GM18858 (cell line): ENCODE results near the gene SEC16A.

Source experiments
- ATAC-seq: cut with Tn5 transposase; IDR thresholded peaks from one replicate; pipeline ENCODE4 v1.9.1; 2021; ENCODE audit not compliant: unreplicated experiment

SEC16A gene

GRCh38 chr9:136466155-136466541, 16.7 kb downstream of the SEC16A start:
- ATAC-seq: no peak

GRCh38 chr9:136465500-136466154, 17.2 kb downstream of the SEC16A start:
- ATAC-seq: no peak

DNA sequence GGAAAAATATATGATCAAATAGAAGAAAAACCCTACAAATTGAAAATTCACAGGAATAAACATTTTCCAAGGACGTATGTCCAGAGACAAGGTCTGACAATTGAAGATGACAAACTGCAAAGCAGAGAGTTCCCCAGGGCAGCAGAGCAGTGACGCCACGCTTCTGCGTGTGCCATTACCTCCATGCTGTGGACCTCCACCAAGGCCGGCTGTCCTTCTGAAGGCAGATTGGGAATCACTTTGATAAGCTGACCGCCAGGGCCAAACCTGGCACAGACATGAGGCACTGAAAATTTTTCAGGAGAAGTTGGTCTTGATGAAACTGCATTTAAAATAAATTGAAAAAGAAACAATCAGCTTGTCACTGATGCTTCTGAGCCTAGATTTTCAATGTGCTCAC, 18.6 kb downstream of the SEC16A start:
- ATAC-seq: no peak

DNA sequence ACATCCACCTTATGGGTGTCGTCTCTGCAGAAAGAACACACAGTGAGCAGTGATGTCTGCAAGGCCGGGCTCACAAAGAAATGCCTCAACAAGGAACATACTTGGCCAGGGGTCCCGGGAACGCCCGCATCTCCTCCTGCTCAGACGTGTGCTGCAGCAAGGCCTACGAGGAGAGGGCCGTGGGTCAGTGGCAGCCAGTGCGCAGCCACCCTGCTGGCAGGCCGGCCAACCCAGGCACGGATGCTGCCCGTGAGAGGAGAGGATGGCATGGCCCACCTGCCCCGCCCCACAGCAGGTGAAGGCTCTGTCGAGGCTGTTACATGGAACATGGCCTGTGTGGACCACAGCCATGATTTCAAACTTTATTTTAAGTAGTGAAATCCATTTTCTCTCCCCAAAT, 19.3 kb downstream of the SEC16A start:
- no peak for ATAC-seq

DNA sequence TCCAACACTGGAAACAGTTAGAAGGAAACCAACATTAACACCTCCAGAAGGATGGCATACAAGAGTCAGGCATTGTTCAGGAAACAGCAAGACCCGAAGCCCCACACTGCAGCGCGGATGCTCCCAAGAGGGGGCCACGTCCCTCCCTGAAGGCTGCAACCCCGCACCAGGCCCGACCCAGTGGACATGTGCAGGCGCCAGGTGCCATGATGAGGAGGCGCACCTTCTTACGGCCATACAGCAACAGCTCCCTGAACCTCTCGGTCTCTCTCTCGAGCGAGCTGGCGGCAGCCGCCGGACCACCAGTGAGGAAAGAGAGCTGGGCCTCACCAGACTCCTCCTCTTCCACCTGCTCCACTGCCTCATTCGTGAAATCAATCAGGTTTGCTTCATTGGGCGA, 20.2 kb downstream of the SEC16A start:
- ATAC-seq: no peak

DNA sequence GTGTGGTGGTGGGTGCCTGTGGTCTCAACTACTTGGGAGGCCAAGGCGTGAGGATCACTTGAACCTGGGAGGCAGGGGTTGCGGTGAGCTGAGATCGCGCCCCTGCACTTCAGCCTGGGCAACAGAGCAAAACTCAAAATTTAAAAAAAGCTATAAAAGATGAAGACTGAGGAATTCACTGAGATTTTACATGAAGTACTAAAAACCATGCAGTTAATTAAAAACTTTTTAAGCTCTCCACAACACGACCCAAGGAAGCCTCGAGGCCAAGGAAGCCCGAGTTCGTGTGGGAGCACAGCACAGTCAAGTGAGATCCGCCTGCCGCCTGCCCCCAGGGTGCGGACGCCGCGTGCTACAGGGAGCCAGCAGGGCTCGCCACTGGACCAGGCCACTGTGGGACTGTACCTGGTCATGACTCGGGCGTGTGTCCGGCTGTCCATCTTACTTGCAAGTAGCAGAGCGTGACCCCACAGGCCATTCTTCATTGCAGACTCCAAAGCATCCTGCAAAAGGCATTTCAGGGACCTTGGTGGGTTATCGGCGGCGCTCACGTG, 22.0 kb downstream of the SEC16A start:
- ATAC-seq: no peak

GRCh38 chr9:136459425-136459824, 23.4 kb downstream of the SEC16A start:
- no peak for ATAC-seq

DNA sequence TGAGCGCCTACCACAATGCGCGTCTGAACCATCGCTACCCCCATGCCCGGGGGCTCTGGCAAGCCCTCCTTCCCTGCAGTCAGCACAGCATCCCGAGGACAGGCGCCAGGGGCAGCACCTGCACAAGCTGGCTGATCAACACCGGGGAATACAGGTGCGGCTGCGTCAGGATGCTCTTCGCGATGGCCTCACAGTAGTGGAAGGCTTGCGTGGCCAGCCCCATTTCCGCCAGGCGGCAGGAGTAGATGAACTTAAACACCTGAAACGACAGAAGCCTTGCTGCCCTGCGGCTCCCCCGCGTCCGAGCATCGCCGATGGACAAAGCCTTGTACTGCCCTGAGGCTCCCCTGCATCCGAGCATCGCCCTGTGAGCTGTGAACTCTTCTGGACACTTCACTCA, 25.5 kb downstream of the SEC16A start:
- ATAC-seq: no peak

DNA sequence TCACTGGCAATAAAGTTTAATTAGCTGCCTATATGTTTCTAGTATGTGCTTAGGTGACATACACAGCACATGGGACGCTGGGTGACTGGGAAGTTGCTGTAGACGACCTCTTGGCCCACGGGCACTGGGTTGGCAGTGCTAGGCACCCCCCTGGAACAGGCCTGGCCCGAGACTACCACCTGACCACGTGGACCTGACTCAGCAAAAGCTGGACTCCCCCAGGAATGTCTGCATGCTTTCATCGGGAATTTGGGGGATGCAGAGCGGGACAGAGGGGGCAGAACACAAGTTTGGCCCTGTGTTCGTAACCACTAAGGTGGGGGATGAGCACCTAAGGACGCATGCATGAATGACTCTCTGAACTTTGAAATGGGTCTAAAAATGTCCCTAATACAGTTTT, 26.6 kb downstream of the SEC16A start:
- ATAC-seq: no peak

DNA sequence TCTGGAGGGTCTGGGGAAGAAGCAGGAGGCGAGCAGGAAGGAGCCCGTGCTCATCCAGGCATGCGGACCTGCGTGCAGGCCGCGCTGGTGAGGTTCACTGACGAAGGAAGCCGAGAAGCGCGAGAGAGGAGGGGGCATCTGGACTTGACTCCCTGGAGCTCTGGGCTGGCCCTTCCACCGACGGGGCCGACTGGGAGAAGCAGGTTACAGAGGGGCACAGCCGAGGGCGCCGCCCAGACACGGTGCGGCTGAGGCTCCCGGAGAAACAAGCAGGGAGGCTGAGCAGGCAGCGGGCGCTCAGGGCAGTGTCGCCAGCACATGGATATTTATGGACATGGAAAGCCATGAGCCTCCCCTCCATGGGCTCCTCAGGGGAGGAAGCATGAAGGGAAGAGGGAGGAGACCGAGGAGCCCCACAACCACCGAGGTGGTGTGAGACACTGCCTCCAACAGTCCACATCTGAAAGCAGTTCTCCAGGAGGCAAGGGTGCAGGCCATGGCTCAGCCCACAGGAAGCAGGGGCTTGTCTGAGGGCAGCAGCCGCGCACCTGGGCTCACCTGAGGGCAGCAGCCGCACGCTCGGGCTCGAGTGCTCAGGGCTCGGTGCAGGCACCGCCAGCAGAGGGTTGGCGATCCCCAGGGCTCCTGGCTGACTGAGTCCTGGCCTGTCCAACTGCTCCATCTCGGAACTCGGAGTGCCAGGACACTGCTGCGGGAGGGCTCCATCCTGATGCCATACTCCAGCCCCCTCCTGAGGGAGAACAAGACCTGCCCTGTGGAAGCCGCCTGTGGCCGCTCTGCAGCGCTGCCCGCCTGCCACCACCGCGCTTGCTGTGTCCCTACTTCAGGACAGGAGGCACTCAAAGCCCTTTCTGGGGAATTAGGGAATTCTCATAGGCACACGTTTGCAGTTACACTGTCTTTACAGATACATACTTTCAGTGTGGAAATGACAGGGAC, 27.5 kb downstream of the SEC16A start:
- no peak for ATAC-seq

DNA sequence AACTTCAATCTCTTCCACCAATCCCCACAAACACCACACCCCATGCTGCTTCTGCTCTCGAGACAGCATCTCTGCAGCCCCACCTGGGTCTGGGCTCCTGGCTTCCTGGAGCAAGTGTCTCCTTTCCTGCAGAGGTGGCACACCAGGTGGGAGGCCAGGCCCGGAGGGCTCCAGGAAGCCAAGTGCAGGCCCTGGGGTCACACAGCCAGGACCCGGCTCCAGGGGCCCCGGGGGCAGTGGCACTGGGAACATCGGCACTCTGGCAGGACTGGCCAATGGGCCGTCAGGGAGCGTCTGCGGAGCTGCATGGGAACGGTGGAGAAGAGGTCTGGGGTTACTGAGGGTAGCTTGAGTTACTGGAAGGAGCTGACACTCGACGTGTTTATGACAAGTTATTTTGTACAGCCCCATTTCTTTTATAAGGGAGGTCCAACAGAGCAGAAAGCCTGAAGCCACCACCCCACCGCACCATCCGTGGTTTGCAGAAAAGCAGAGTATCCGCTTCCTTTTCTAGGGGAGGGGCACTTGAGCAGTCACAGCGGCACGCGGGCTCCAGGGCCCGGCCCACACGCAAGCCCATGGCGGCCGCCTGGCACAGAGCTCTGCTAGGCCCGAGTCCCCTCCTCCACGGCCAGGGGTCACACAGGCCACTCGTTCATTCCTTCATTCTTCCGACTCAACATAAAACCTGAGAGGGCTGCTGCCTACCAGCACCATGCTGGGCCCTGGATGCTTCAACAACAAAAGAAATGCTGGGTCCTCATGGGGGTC, 28.6 kb downstream of the SEC16A start:
- no peak for ATAC-seq

- ATAC-seq: no peak
Observed at GRCh38 chr9:136453326-136453725, 29.5 kb downstream of the SEC16A start.

GRCh38 chr9:136451221-136451877, 31.5 kb downstream of the SEC16A start:
- no peak for ATAC-seq

- ATAC-seq: no peak
Observed at GRCh38 chr9:136448655-136449054, 34.2 kb downstream of the SEC16A start.

DNA sequence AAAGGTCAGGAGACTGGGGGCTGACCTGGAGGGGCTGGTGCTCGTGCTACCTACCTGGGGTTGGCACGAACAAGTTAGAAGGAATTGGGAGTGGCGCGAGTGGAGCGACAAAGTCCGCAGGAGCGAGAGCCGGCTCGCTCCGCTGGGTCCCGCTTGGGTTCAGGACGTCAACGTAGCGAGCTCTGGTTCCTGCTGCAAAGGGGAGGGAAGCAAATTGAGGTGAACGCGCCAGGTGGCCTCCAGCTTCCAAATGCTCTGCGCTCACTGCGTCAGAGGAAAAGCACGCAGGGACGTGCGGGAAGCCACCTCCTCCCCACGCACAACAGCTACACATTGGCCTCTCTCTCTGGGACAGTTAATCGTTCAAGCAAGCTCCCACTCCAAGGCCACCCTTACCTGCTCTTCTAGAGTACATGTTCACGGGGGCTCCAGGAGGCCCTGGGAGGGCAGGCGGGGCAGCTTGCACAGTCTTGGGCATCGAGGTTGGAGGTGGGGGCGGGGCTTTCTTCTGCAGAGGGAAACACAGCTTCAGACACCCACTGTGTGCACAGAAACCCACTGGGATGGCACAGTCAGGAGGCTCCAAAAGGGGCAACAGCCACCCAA, 35.6 kb downstream of the SEC16A start:
- ATAC-seq: no peak

DNA sequence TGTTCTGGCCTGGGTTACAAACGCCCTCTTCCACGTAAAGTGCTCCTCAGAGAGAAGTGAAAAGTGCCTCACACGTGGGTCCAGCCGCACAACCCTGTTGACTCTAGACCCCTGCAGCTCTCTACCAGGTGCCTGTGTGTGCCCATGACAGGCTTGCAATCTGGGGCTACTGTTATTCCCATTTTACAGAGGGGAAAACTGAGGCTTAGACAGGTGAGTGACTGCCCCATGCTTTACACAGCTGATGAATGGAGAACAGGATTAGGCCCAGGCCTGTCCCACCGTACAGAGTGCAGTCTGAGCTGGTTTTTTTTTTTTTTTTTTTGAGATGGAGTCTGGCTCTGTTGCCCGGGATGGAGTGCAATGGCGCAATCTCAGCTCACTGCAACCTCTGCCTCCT, 37.0 kb downstream of the SEC16A start:
- ATAC-seq: no peak

DNA sequence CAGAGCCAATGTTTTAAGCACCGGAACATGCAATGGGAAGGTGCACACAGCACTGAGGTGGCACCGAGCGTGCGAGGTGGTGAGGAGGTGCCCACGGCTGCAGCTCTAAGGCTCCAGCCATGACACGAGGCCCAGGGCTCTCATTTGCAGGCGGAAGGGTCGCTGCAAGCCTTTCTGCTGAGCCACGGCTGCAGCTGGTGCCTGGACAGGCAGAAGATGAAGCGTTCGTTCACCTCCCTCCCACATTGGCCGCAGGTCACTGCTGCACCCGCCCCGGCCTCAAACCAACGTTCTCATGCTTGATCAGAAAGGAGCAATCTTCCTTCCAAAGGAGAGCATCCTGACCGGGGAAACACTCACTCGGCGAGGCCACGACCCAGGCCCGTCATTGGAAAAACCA, 38.7 kb downstream of the SEC16A start:
- ATAC-seq: no peak

- ATAC-seq: no peak
Observed at GRCh38 chr9:136443687-136444086, 39.2 kb downstream of the SEC16A start.

GRCh38 chr9:136443087-136443486, 39.8 kb downstream of the SEC16A start:
- no peak for ATAC-seq

DNA sequence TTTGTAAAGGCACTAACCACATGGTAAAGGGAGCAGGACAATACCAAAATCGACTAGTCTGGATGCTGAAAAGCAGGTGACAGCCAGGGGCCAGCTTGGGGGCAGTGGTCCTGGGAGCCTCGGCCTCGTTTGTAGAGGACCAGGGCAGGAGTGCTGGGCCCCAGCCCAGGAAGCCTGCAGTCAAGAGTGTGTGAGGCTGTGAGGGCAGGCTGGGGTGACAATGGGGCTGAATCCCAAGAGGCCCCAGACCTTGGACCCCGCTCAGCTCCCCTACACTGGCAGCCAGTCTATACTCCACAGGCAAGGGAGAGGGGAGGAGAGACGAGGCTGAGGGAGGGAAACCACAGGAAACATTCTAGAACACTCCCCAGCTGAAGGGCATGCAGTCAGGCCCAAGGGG, 40.6 kb downstream of the SEC16A start:
- no peak for ATAC-seq
